Brain microvascular endothelial cell (primary cell): ENCODE results near the gene WDR72.
"Not testable (repeated sequence)": the region's sequence is repeated elsewhere in the genome, so short reads cannot be mapped to it uniquely, and the experiment has no call there.

Experiments used
- DNase-seq: peaks from one replicate; pipeline ENCODE4 v3.0.0-alpha.2; 2020
- H3K27ac ChIP-seq: fragments of 250-450 bp; sonication (Bioruptor Pico); 2 replicates; pipeline ENCODE4 v1.5.1; 2020; ENCODE audit warnings: mild to moderate bottlenecking, moderate library complexity
- H3K27me3 ChIP-seq: fragments of 250-450 bp; sonication (Bioruptor Pico); replicated peaks from 2 replicates; pipeline ENCODE4 v1.5.1; 2020; ENCODE audit warnings: mild to moderate bottlenecking
- H3K36me3 ChIP-seq: fragments of 250-450 bp; sonication (Bioruptor Pico); replicated peaks from 2 replicates; pipeline ENCODE4 v1.5.1; 2020; ENCODE audit warnings: mild to moderate bottlenecking
- H3K4me3 ChIP-seq: 2 replicates; pipeline ENCODE4 v1.5.1; 2011; ENCODE audit warnings: low read depth, mild to moderate bottlenecking, control low read depth, low read length, moderate library complexity
- CTCF ChIP-seq: IDR thresholded peaks from 2 replicates; pipeline ENCODE4 v1.5.1; 2011; ENCODE audit warnings: low read depth, mild to moderate bottlenecking, moderate library complexity, low read length, control low read depth, inconsistent platforms; ENCODE audit errors: missing control alignments
- in situ Hi-C: cut with HindIII; loops from 2 replicates; pipeline ENCODE4 v1.10.0; 2017; ENCODE audit warnings: low sequenced_read_pairs, low pct_ligation_motif_present

WDR72 gene

DNA sequence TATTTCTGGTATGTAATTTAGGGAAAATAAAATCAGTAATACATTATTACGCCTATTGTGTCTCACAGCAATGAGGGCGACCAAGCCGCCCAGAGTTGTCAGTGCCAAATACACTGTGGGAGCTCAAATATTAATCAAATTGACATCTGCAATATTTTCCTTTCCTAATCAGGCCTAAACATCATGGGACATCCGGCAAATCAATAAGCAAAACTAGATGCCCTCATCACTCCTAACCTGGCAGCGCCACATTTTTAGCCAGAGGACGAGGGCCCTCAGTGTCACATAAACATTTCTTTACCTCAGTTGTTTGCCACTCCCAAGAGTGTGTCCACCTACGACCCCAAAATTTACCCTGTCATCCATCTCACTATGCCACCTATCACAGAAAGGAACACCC, 64.1 kb downstream of the WDR72 start:
- TF ChIP-seq CTCF: no peak
- in situ Hi-C loops: no loop called here
- H3K27me3 ChIP-seq: no peaks in the 10 kb centered on the region
- H3K36me3 ChIP-seq: no peaks in the 10 kb centered on the region
- no peak overlapping the region for H3K4me3 ChIP-seq
- DNase-seq: no peak
- H3K27ac ChIP-seq: no peak overlapping the region

DNA sequence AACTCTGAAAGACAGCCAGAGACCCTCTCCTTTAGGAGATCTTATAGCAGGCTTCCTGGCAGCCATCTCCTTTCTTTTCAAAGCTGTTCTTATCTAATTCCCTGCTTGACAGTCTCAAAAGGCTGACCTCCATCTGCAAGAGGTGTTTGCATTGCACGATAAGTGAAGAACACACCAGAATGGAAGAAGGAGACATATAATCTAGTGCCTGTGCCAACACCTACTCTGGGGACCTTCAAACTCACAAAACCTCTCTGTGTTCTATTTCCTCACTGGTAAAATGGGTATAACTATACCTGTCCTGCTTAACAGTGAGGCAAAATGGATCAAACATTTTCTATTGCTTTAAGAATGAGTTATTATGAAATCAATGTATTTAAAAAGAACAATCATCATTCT, 65.0 kb downstream of the WDR72 start:
- Histone ChIP-seq H3K4me3 (no peak overlapping the region), H3K36me3 (no peaks in the 10 kb centered on the region), H3K27me3 (no peaks in the 10 kb centered on the region), H3K27ac (no peak overlapping the region)
- no peak for TF ChIP-seq CTCF
- DNase-seq: no peak
- in situ Hi-C loops: no loop called here

GRCh38 chr15:53693729-53694475, 65.6 kb downstream of the WDR72 start:
- in situ Hi-C loops: no loop called here
- H3K27me3 ChIP-seq: no peaks in the 10 kb centered on the region
- no peaks in the 10 kb centered on the region for H3K36me3 ChIP-seq
- no peak for DNase-seq
- no peak overlapping the region for H3K27ac ChIP-seq
- no peak overlapping the region for H3K4me3 ChIP-seq
- no peak for TF ChIP-seq CTCF

- H3K4me3 ChIP-seq, H3K27me3 ChIP-seq, DNase-seq, H3K36me3 ChIP-seq, in situ Hi-C loops, H3K27ac ChIP-seq: not testable (repeated sequence)
Observed at GRCh38 chr15:53684162-53684561, 75.3 kb downstream of the WDR72 start.

DNA sequence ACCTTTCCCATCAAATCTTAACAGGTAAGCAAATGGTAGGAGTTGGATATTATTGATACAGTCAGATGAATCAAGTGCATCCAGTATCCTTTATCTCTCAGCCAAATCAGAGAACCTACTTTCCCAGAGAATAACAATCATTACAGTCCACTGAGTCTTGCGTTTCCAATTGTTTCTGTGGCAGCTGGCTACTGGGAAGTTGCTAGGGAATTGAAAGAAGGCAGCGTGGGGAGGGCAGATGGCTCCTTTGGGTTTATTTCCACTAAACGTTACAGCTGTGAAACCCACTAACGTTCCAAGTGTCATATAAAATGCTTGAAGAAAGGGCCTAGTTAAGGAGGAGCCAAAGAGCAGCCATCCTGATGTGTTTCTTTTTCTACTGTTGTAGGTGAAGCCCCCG, 78.4 kb downstream of the WDR72 start:
- Histone ChIP-seq H3K4me3 (no peak overlapping the region), H3K27me3 (no peaks in the 10 kb centered on the region), H3K27ac (no peak overlapping the region), H3K36me3 (no peaks in the 10 kb centered on the region)
- in situ Hi-C loops: no loop called here
- no peak for TF ChIP-seq CTCF
- no peak for DNase-seq

DNA sequence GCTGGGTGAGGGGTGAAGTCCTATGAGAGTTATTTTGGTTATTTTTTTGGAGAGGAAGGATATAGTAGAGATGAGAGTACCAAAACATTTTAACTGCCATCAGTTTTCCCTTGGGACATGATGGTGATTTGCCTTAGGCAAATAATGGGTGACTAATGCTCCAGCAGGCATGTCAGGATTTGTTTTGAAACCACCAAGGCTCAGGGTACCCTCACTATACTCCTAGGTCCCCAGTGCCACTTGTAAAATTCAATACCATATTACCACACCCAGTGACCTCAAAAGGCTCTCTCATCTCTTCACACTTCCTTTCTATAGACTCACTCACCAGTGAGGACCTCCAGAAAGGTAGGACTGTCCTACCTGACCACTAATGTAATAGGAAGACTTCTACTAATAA, 83.6 kb downstream of the WDR72 start:
- Histone ChIP-seq H3K27ac (no peak overlapping the region), H3K4me3 (no peak overlapping the region), H3K36me3 (no peaks in the 10 kb centered on the region), H3K27me3 (no peaks in the 10 kb centered on the region)
- TF ChIP-seq CTCF: no peak
- no peak for DNase-seq
- in situ Hi-C loops: no loop called here
